ENCODE measurements around the gene SAC3D1. TPM values are rescaled to one million over a fixed set of nuclear protein-coding genes. Genes with fewer than 3 reads are reported as not detected.
A peak's percentile ranks its signal among the peaks of the same experiment; 100 is the strongest.

Gene SAC3D1
- polyA plus RNA-seq, 3 donors: 4.4 to 14.1 (median 6.7) TPM

GRCh38 chr11:65008016-65008415, 33.0 kb upstream of the SAC3D1 start:
- H3K36me3 Mint-ChIP-seq: no peaks in the 10 kb centered on the region
- TF ChIP-seq CTCF (IDR thresholded peaks at IDR 0.05): no peak
- H3K27me3 Mint-ChIP-seq (ENCODE audit: low read depth in 3 of 3): peaks cover 2 to 6% (median 3%) of the 10 kb centered on the region in 3 donors
- no peak overlapping the region for H2AFZ ChIP-seq (ENCODE audit: insufficient read depth, low read depth, low read length, poor library complexity, severe bottlenecking)
- intact Hi-C loops (cut with micrococcal nuclease): no loop called here
- H3K27ac Mint-ChIP-seq: peak overlapping the region in 1 of 7 donors; percentile 40
- no peak overlapping the region for H3K4me3 Mint-ChIP-seq
- no peaks in the 10 kb centered on the region for H4K20me1 ChIP-seq (ENCODE audit: insufficient read depth, low read length)
- H3K4me1 ChIP-seq (ENCODE audit: control insufficient read depth in 1 of 2, insufficient read depth in 2 of 2, low read length in 2 of 2): peaks cover 8 to 9% of the 10 kb centered on the region in 2 donors
- H3K9me3 Mint-ChIP-seq: peaks cover 0 to 3% (median 0%) of the 10 kb centered on the region in 7 donors
- H3K4me2 ChIP-seq (replicated peaks; ENCODE audit: extremely low read depth, low read length, poor library complexity, severe bottlenecking): no peak overlapping the region
- no peak overlapping the region for H3K4me3 ChIP-seq (replicated peaks in 1 of 3; ENCODE audit: low read depth in 2 of 3, low read length in 3 of 3)
- peaks cover 11% of the 10 kb centered on the region for H3K4me1 Mint-ChIP-seq
- no peaks in the 10 kb centered on the region for H3K27me3 ChIP-seq (ENCODE audit: control insufficient read depth in 2 of 2, insufficient read depth in 2 of 2, low read length in 2 of 2)
- no peak overlapping the region for H3K27ac ChIP-seq (ENCODE audit: low read depth in 1 of 2, low read length in 2 of 2)
- H3K36me3 ChIP-seq (replicated peaks in 1 of 2; ENCODE audit: control insufficient read depth in 1 of 2, insufficient read depth in 2 of 2, low read length in 2 of 2): no peaks in the 10 kb centered on the region
- DNase-seq: no peak
- H3K9me3 ChIP-seq (replicated peaks in 1 of 2; ENCODE audit: control insufficient read depth in 1 of 2, insufficient read depth in 1 of 2, low read length in 2 of 2): no peaks in the 10 kb centered on the region
- H3K79me2 ChIP-seq (ENCODE audit: insufficient read depth, low read length): no peaks in the 10 kb centered on the region
- no peak overlapping the region for H3K9ac ChIP-seq (ENCODE audit: insufficient read depth, low read length, poor library complexity, severe bottlenecking)
- WGBS (ENCODE audit: insufficient coverage): no CpG with 5 or more reads among the region's 7 CpGs

GRCh38 chr11:65008873-65009272, 32.1 kb upstream of the SAC3D1 start:
- no peak overlapping the region for H3K4me3 Mint-ChIP-seq
- intact Hi-C loops (cut with micrococcal nuclease): no loop called here
- no peaks in the 10 kb centered on the region for H3K36me3 ChIP-seq (replicated peaks in 1 of 2; ENCODE audit: control insufficient read depth in 1 of 2, insufficient read depth in 2 of 2, low read length in 2 of 2)
- H3K27ac Mint-ChIP-seq: no peak overlapping the region
- H4K20me1 ChIP-seq (ENCODE audit: insufficient read depth, low read length): no peaks in the 10 kb centered on the region
- H3K36me3 Mint-ChIP-seq: no peaks in the 10 kb centered on the region
- H3K4me3 ChIP-seq (replicated peaks in 1 of 3; ENCODE audit: low read depth in 2 of 3, low read length in 3 of 3): no peak overlapping the region
- H3K4me2 ChIP-seq (replicated peaks; ENCODE audit: extremely low read depth, low read length, poor library complexity, severe bottlenecking): no peak overlapping the region
- peaks cover 0 to 5% (median 0%) of the 10 kb centered on the region in 7 donors for H3K9me3 Mint-ChIP-seq
- no peak for TF ChIP-seq CTCF (IDR thresholded peaks at IDR 0.05)
- H2AFZ ChIP-seq (ENCODE audit: insufficient read depth, low read depth, low read length, poor library complexity, severe bottlenecking): no peak overlapping the region
- H3K79me2 ChIP-seq (ENCODE audit: insufficient read depth, low read length): no peaks in the 10 kb centered on the region
- no peak overlapping the region for H3K9ac ChIP-seq (ENCODE audit: insufficient read depth, low read length, poor library complexity, severe bottlenecking)
- H3K27ac ChIP-seq (ENCODE audit: low read depth in 1 of 2, low read length in 2 of 2): no peak overlapping the region
- no peaks in the 10 kb centered on the region for H3K9me3 ChIP-seq (replicated peaks in 1 of 2; ENCODE audit: control insufficient read depth in 1 of 2, insufficient read depth in 1 of 2, low read length in 2 of 2)
- H3K27me3 ChIP-seq (ENCODE audit: control insufficient read depth in 2 of 2, insufficient read depth in 2 of 2, low read length in 2 of 2): no peaks in the 10 kb centered on the region
- H3K27me3 Mint-ChIP-seq (ENCODE audit: low read depth in 3 of 3): peaks cover under 1 to 6% (median 2%) of the 10 kb centered on the region in 3 donors
- no CpG with 5 or more reads among the region's 2 CpGs for WGBS (ENCODE audit: insufficient coverage)
- H3K4me1 ChIP-seq (ENCODE audit: control insufficient read depth in 1 of 2, insufficient read depth in 2 of 2, low read length in 2 of 2): peaks cover 11 to 18% of the 10 kb centered on the region in 2 donors
- peaks cover 15% of the 10 kb centered on the region for H3K4me1 Mint-ChIP-seq
- DNase-seq: no peak
